GM03348 (cell line): ENCODE results near the gene GPR31.

Experiments used
- DNase-seq: peaks from one replicate; pipeline ENCODE4 v3.0.0; 2012; ENCODE audit warnings: low spot score

Gene GPR31

DNA sequence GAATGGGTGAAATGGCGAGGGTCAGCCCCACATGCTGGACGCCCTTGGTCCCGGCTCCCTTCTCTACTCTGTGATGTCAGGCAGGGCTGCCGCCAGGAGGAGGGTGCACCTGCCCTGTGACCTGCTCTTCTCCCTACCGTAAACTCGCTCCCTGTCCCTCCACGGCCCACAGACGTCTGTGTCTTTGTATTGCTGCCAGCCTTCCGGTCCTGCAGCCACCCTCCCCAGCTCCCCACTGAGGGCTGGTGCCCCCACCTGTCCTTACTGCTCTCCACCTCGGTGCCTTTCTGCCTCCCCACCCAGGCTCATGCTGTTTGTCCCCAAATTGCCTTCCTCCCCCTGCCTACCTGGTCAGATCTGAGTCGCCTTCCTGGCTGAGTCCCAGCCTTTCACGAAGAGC is 38.9 kb downstream of the GPR31 start:
- DNase-seq, result no peak

DNA sequence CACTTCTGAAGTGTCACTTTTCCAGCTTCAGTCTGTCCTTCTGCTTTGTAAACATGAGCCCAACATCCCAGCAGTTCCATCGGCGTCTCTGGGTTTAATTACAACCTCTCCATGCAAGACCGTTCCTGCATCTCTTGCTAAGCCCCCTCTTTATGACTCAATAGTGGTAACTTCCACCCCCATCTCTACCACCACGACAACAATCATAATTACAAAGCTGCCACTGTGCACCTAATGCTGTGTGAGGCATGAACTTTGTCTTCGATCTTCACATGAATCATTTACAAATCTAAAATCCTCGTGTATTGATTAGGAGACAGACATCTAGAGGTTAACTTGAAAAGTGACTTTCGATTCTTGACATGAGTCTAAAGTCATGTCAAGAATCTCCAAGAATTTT is 39.8 kb downstream of the GPR31 start:
- DNase-seq, result no peak

DNA sequence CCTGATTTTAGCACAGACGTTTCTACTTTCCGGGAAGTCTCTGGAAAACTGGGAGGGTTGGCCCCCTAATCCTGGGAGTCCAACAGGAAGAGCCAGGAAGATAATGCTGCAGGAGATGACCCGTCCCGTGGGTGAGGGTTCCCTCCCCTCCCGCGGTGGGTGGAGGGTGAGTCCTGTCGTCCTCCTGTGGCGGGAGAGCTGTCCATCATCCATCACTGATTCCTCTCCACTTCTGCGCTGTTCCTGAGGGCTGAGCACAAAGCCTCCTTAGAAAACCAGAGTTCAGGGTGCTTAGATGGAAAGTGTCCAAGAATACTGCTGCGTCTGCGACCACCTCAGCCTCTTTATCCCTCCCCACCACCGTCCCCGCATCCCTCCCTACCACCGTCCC is 40.9 kb downstream of the GPR31 start:
- DNase-seq, result no peak

DNA sequence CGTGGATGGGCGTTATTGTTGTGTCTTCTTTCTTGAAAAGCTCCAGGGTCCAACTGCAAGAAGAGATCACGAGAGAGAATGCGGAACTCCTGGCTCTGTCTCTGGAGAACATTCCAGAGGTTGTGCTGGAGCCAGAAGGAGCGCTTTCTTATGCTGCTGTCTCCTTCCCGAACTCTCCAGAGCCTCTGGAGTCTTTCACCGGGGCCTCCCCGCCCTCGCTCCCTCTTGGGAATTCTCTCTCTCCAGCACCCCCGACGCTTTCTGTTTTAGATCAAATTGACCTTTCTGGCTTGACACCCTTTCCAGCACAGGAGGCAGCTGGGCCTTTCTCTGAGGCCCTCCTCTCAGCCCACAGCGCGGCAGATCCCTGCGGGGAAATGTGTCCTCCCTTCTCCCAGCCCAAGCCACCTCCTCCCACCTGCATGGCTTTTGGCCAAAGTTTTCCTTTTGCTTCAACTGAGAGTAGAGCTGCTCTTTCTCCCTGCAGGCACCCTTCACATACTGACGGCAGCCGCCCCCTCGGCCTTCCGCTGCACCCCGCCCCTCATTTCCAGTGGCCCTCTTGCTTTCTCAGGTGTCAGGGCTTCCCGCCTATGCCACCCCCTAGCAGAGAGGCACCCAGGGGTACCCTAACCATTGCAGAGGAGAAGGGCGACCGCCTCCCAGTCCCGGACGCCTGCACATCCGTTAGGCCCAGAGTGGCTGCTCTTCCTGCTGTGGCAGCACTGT is 41.5 kb downstream of the GPR31 start:
- peak; percentile 16 for DNase-seq

DNA sequence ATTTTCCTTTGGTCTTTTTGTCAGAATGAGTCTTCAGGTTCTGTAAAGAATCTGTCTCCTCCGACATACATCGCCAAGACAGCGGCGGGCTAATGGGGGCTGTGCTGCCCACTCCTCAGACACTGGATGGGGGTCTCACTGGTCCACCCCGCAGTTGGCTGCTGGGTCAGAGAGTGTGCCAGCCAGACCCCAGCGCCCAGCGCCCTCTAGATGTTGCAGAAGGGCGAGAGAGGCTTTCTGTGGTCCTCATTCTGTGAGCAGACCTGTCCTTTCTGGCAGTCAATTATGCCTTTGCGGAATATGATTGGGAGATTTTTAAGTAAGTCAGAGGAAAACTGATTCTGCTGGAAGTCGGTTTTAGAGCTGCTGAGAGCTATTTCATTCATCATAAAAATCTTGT is 42.7 kb downstream of the GPR31 start:
- no peak for DNase-seq

DNA sequence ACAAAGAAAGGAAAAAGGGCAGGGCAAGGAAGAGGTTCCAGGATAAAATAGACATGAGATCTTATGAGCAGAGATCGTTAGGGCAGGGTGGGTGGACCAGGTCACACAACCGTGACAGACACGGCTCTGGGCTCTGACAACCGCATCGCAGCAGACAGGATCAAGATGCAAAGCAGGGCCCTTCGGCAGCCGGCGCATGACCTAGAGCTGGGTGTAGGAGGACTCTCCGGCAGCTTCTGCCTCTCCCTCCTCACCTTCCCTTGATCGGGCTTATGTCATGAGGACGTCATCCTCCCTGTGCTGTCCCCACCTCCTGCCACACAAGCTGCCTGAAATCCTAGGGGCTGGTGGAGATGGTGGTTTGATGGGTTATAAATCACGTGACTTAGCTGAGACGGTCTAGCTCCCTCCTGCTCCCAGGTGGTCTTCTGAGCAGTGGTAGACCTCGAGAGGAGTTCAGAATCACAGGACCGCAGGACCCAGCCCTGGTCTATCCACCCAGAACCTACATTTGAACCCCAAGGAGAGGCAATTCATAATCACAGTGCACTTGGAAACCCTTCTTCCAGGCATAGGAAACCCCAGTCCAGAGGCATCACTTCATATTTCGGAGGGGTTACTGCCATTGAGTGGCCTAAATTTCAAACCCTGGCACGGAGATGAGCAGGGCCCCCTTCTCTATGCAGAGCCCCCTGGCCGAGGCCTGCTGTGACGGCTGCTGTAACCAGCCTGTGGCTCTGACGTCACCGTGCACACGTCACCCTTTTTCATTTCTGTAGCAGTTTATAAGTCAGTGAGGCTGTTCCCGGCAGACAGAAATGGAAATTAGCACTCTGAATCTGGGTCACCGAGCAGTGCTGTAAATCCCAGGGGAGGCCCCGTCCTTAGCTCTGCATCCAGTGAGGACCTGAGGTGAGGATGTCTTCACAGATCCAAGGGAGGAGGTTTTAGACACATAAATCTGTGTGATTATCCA is 43.6 kb downstream of the GPR31 start:
- no peak for DNase-seq

DNA sequence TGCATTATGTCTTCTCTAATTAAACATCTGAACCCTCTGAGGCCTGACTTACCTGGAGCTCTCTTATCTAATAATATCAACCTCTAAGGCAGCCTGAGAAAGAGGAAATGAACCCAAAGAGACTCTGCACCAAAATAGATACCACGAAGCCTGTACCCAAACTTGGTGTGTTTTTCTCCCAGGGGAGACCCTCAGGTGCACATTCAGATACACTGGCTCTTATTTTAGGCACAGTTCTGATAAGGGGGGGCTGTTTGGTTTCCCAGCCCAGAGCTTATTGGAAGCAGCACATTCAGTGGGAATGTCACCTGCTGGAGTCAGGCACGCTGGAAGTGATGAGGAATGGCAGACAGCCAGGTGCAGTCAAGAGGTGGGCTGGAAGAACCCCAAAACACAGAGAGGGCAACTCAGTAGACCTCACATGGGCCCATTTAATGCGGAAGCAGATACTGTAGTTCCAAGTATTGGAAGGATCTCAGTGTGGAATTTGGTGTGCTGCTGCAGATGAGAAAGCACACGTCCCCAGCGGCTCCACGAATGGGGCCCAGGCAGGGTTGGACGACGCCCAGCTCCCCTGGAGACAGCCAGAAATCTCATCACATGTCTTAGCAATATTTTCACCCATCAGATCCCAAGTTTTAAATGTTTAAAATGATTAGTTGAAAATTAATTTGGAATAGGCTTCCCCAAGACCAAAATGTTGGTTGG is 44.6 kb downstream of the GPR31 start:
- DNase-seq, result no peak

DNA sequence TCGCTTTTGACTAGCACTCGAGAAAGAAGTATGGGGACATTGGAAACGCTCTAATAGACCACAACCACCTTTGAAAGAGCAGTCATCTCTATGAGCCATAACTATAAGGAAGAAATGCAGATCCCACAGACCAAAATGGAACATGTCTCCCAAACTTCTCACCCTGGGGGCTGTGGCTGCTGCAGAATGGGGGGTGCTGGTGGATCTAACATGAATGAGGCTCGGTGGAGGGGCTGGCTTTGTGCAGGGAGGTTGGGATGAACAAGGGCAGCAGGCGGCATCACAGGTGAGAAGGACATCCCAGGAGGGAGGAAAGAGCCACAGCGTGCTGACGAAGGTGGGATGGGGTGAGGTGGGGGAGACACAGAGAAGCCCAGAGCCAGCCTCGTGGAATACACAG is 45.4 kb downstream of the GPR31 start:
- no peak for DNase-seq

DNA sequence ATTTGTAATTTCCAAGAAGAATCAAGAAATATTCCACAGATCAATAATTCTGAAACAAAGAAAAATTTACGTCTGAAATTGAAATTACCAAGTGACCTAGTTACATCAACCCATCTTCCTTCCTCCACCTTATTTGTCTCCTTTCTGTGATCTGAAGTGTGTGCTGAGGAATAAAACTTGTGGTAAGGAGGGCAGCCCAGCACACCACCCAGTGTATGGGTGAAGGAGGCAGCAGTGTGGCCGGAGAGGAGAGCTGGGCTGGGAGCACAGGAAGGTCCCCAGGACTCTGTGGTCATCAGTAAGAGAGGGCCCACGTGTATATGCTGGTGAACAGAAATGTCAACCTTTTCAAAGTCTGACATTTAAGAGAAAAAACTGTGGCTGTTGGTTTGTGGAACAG is 46.2 kb downstream of the GPR31 start:
- no peak for DNase-seq

DNA sequence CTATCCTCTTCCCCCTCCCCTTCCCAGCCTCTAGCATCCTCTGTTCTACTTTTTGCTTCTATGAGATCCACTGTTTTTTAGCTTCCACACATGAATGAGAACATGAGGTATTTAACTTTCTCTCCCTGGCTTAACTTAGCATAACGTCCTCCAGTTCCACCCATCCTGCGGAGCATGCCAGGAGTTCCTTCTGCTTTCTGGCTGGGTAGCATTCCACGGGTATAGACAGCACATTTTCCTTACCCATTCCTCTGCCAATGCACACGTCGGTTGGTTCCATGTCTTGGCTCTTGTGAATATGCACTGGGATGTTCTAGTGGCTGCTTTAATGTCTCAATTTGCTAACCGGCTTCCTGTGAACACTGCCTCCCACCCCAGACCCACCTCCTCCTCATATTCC is 48.1 kb downstream of the GPR31 start:
- DNase-seq, result no peak

DNA sequence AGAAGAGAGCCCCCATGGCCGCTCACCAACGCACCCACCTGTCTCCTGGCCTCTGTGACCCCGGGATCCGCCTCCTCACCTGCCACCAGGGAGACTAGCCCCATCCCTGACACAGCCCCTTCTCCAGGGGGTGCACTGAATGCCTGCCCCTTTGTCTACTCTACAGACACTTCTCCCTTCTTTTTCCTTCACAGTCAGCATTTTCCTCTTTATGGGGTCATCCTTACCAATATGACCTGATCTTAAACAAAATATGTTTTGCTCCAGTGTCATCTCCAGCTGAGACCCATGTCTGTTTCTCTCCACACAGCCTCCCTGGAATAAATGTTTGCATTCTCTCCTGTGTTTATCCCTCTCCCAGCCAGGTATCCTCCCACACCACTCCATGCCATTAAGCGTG is 49.5 kb downstream of the GPR31 start:
- DNase-seq, result no peak

DNA sequence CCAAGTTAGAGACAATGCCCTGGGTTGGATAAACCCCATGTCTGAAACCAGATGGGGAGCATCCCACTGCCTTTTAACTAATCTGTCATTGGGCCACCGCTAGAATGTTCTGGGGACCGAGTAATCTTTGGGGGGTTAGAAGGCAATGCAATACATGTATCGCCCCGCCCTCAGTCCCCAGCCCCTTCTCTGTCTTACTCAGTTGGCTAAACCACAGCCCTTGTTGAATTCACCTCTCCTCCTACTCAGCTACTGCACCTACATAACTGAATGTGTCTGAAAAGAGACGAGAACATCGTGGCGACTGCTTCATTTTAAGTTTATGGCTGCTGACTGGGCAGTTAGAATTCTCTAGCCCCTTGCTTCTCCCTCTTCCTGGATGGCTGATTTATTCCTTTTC is 50.0 kb downstream of the GPR31 start:
- no peak for DNase-seq

DNA sequence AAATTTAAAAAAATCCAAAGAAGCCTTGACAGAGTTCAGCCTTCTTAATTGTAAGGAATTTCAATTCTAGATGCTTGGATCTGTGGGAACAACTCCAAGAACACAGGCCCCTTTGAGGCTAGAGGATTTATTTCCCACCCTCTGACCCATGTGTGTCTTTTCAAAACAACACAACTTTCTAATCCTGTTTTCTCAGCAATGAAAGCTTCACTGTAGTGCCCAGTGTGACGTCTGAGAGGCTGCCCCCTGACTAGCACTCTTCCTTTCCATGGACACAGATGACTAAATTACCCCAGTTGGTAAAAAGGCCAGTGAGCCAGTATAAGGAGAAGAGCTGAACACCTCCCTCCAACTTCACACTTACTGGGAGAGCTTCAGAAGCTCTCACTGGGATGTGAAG is 51.4 kb downstream of the GPR31 start:
- no peak for DNase-seq
